Hematopoietic multipotent progenitor cell treated with erythropoietin and hydrocortisone succinate and interleukin-3 and kit ligand, for 8 days (in vitro differentiated cells): ENCODE data around the gene OPN4.

ENCODE experiments used
- DNase-seq: peaks from one replicate; pipeline ENCODE4 v3.0.0-alpha.2; 2015

OPN4 gene

DNA sequence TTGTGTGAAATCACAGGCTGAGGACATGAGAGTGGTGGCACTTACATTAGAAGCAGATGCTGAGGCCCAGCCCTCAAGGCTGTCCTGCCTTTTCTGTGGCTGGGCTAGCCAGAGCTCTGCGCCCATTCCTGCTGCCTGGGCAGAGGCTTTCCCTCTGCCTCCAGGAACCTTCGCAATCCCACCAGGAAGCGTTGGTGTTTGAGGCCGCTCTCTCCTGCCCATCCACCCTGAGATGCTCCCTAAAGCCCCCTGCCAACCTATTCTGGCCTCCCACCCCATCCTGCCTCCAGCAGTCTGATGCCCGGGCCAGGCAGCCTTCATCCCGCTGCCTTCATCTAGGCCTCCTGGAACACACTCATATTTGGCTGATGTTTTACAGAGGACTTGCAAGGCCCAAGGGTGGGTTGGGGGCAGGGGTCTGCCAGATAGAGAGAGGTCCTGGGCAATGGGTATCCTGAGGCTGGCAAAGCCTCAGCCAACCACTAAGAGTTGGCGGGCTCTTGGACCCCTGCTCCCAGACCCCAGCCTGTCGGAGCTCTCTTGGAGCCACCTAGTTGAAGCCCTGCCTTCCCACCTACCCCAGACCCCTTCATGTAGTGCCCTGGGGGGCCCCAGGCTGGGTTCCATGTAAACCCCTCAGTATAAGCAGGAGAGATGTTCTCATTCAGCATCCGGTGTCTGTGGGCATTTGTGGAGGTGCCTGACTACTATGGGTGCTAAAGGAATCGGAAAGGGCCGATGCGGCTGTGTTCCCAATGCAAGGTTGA lies 46.7 kb downstream of the OPN4 start:
- DNase-seq = no peak

- no peak for DNase-seq
Observed at GRCh38 chr10:86703176-86703575, 48.8 kb downstream of the OPN4 start.

GRCh38 chr10:86705139-86705538 lies 50.8 kb downstream of the OPN4 start:
- DNase-seq = no peak

DNA sequence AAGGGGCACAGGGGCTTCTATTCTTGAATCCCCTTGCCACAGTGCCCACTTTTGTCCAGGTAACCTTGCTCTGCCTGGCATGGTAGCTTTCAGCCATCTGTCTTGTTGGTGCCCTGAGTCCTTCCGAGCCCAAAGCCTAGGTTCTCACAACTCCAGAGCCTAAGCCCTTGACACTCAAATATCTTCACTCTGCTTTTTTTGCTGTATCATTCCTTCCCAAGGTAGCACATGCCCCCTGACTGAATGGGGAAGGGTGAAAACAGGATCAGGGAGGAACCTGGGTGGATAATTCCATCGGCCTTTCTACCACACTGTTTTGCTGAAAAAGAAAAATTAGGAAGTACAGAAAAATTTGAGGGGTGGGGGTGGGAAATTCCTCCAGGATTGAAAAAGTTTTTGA lies 51.6 kb downstream of the OPN4 start:
- no peak for DNase-seq

DNA sequence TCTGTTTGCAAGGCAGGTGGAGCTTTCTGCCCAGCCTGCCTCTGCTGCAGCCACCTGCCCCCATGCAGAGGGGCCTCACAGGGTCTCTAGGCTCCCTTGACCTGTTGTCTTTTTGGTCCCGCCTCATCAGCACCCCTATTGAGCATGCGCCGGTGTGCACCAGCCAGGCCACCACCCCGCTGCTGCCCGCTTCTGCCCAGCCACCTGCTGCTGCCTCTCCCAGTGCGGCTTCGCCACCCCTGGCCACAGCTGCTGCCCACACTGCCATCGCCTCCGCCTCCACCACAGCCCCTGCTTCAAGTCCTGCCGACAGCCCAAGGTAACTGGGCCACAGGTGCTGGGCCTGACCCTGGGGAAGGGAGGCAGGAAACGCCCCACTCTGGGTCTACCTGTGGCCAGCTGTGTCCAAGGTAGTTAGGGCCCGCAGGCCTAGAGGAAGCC lies 52.1 kb downstream of the OPN4 start:
- DNase-seq = no peak

DNA sequence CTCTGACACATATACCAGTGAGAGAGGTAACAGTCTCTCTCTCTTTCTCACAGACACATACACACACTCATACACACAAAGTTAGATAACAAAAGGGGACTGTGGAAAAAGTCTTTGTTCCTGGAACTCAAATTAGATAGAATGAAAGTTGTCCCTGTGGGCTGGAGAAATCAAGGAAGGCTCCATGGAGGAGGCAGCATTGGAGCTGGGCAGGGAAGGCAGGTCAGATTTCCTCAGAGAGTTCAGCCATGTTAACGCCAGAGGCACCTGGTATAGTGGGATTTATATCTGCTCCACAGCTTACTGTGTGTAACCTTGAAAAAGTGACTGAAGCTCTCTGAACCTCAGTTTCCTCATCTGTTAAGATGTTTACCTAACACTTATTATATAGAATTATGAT lies 52.6 kb downstream of the OPN4 start:
- DNase-seq = no peak

GRCh38 chr10:86707505-86707904 lies 53.2 kb downstream of the OPN4 start:
- DNase-seq = no peak

DNA sequence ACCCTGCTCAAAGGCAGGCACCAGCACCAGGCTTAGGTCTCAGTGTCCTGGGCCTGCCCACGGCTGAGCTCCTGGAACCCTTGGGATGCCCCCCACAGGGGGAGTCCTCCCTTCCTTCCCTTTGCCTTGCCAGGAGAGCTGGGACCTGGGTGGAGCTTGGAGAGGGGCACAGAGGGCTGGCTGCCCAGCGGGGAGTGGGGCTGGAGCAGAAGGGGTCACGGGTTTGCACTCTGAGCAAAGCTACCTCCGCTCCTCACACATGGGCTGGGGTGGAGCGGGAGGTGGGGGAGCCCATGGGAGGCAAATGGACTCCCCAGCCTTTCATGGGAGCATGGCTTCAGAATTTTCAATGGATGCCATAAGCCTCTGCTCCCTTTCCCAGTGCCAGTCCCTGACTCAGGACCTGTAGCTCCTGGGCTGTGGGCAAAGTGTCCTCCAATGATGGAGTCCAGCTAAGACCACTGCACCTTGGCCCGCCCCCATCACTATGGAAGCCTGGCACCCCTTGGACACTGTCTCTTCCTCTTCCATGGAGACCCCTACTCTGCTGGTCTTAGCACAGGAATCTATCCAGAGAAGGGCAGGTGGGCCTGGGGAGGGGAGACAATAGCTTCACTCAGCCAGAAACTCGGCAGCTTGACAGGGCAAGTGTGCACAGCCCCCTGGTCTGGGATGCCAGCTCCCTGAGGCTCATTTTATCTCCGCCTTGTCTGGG lies 53.9 kb downstream of the OPN4 start:
- no peak for DNase-seq

DNA sequence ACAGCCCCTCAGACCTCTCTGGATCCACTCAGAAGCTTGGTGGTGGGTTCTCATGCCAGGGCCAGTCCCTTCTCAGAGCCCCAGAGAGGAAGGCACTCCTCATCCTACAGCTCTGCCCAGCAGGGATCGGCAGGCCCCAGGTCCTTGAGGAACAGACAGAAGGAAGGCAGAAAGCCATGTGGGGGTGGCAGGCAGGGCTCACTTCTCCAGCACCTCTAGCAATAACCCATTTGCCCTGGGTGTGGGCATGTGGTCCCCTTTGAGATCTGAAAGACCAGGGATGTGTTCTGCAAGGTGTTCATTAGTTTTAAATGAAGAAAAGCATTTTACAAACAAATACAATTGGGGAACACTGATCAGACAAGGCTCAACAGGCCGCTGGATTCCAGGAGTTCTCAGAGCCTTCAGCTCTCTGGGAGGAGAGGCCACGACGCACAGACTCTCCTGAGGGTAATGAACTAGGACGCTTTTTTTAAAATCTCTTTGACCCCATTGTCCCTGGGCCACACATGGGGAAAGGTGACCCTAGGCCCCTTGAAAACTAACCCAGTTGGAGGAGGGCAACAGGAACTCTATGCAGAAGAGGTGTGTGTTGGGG lies 54.5 kb downstream of the OPN4 start:
- no peak for DNase-seq

- no peak for DNase-seq
Observed at GRCh38 chr10:86709396-86710185, 55.2 kb downstream of the OPN4 start.

GRCh38 chr10:86710987-86711512 lies 56.7 kb downstream of the OPN4 start:
- DNase-seq = peak; percentile 82

DNA sequence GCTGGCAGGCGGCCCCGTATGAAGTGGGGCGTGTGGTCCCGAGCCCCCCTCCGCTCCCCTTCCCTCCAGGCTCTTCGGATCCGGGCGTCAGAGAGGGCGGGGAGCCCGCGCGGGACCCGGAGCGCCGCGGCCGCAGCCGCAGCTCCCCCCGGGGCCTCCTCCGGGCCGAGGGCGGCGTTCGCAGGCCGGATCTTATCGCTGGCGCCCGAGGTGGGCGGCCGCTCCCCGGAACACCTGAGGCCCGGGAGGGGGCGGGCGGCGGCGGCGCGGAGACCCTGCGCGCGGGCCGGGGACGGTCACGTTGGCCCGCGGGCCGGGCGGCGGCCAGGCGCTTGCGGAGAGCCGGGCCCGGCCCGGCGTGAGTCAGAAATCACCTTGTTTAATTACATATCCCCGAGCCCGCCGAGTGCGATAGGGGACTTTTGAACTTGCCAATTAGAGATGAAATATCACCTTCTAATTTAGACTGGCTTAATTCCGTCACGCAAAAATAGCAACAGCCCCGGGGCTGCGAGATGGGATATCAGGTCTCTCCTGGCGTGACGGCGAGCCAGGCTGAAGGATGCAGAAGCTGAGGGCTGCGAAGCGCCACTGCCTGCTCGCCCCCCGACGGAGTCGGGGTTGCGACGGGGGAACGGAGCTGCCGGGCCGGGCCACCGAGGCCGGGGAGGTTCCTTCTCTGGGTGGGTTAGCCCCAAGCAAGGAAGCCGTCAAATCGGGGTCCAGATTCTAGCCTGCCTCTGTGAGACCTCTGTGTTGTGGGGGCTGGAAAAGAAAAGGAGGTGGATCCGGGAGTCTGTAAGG lies 57.4 kb downstream of the OPN4 start:
- peak; percentile 32 for DNase-seq

GRCh38 chr10:86712317-86712707 lies 58.0 kb downstream of the OPN4 start:
- DNase-seq = no peak

DNA sequence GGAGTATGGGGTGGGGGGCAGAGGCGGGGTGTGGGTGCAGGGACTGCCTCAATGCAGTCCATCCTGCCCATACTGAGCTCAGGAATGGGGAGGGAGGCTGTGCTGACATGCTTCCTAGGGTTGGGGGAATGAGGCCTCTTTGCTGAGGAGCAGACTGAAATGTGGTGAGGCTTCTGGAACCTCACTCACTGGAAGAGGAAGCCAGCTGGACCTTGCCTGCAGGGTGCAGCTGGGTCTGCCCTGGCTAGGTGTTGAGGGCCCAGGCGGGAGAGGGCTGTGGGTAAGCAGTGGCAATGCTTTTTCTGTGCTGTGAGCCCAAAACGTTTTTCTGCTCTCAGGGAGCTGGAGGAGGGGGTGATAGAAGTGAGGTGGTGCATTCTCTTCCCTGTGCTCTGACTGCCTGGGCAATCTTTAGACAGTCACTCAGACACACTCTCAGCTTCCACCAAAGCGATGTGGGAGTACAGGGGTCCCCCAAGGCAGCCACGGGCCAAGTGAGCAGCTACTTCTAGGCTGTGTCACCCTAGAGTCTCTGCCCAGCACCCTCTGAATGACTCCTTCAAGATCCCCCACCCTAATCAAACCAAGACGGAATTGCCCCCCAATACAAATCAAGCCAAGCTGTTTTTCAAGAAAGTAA lies 60.9 kb downstream of the OPN4 start:
- DNase-seq = no peak

GRCh38 chr10:86715836-86716235 lies 61.5 kb downstream of the OPN4 start:
- DNase-seq = no peak
